LNCAP (cell line): ENCODE measurements around the gene ATM.

Source experiments
- TF ChIP-seq, protein P1 (sequence below): fragments of 450-650 bp; IDR thresholded peaks from 2 replicates; pipeline ENCODE4 v1.5.1; 2017; ENCODE audit warnings: mild to moderate bottlenecking

The ATM gene, protein sequence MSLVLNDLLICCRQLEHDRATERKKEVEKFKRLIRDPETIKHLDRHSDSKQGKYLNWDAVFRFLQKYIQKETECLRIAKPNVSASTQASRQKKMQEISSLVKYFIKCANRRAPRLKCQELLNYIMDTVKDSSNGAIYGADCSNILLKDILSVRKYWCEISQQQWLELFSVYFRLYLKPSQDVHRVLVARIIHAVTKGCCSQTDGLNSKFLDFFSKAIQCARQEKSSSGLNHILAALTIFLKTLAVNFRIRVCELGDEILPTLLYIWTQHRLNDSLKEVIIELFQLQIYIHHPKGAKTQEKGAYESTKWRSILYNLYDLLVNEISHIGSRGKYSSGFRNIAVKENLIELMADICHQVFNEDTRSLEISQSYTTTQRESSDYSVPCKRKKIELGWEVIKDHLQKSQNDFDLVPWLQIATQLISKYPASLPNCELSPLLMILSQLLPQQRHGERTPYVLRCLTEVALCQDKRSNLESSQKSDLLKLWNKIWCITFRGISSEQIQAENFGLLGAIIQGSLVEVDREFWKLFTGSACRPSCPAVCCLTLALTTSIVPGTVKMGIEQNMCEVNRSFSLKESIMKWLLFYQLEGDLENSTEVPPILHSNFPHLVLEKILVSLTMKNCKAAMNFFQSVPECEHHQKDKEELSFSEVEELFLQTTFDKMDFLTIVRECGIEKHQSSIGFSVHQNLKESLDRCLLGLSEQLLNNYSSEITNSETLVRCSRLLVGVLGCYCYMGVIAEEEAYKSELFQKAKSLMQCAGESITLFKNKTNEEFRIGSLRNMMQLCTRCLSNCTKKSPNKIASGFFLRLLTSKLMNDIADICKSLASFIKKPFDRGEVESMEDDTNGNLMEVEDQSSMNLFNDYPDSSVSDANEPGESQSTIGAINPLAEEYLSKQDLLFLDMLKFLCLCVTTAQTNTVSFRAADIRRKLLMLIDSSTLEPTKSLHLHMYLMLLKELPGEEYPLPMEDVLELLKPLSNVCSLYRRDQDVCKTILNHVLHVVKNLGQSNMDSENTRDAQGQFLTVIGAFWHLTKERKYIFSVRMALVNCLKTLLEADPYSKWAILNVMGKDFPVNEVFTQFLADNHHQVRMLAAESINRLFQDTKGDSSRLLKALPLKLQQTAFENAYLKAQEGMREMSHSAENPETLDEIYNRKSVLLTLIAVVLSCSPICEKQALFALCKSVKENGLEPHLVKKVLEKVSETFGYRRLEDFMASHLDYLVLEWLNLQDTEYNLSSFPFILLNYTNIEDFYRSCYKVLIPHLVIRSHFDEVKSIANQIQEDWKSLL (N-terminal part only)

DNA sequence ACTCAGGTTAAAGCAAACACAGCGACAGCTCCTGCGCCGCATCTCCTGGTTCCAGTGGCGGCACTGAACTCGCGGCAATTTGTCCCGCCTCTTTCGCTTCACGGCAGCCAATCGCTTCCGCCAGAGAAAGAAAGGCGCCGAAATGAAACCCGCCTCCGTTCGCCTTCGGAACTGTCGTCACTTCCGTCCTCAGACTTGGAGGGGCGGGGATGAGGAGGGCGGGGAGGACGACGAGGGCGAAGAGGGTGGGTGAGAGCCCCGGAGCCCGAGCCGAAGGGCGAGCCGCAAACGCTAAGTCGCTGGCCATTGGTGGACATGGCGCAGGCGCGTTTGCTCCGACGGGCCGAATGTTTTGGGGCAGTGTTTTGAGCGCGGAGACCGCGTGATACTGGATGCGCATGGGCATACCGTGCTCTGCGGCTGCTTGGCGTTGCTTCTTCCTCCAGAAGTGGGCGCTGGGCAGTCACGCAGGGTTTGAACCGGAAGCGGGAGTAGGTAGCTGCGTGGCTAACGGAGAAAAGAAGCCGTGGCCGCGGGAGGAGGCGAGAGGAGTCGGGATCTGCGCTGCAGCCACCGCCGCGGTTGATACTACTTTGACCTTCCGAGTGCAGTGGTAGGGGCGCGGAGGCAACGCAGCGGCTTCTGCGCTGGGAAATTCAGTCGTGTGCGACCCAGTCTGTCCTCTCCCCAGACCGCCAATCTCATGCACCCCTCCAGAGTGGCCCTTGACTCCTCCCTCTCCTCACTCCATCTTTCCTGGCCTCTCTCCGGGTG is at the start of gene ATM, which contains the start of gene NPAT:
TSS of gene ATM (plus strand) at position 494 of the 774 bp plus-strand sequence. CDS start 4,558 bp downstream, outside the sequence.
TSS of gene NPAT (minus strand) at position 65 of the 774 bp plus-strand sequence. CDS start 102 bp downstream, outside the sequence.
- TF ChIP-seq, protein P1, sequence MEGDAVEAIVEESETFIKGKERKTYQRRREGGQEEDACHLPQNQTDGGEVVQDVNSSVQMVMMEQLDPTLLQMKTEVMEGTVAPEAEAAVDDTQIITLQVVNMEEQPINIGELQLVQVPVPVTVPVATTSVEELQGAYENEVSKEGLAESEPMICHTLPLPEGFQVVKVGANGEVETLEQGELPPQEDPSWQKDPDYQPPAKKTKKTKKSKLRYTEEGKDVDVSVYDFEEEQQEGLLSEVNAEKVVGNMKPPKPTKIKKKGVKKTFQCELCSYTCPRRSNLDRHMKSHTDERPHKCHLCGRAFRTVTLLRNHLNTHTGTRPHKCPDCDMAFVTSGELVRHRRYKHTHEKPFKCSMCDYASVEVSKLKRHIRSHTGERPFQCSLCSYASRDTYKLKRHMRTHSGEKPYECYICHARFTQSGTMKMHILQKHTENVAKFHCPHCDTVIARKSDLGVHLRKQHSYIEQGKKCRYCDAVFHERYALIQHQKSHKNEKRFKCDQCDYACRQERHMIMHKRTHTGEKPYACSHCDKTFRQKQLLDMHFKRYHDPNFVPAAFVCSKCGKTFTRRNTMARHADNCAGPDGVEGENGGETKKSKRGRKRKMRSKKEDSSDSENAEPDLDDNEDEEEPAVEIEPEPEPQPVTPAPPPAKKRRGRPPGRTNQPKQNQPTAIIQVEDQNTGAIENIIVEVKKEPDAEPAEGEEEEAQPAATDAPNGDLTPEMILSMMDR: peak; percentile 91

DNA sequence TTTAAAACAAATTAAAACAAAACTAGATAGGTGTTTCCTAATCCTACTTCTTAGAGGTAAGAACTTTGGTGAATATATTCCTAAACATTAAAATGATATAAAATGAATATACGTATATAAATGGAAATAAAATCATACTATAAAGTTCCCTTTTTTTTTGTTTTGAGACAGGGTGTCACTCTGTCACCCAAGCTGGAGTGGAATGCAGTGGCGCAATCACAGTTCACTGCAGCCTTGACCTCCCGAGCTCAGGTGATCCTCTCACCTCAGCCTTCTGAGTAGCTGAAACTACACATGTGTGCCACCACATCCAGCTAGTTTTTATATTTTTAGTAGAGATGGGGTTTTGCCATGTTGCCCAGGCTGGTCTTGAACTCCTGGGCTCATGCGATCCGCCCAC is 45.3 kb upstream of the ATM start:
- TF ChIP-seq, protein P1: no peak

DNA sequence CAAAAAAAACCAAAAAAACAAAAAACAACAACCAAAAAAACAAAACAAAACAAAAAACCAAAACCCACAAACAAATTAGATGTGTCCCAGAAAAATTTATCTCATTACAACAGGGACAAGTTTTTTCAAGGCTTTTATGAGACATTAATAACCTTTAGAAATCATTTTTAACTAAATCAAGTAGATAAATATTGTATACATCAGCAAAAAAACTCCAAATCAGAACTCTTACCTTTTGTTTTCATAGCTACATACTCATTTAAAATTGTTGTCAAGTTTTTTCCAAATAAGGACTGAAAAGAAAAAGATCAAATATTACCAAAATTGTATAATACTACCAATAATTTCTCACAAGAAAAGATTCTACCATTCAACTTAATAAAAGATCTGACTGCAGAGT is 29.1 kb upstream of the ATM start:
- TF ChIP-seq, protein P1: no peak

- TF ChIP-seq, protein P1: no peak
Measured at GRCh38 chr11:108196901-108197300, 26.0 kb upstream of the ATM start.

GRCh38 chr11:108197351-108197750 is 25.5 kb upstream of the ATM start:
- TF ChIP-seq, protein P1: no peak

- TF ChIP-seq, protein P1: no peak
Measured at GRCh38 chr11:108198833-108199232, 24.0 kb upstream of the ATM start.
